Measurements from ENCODE around the gene GPR161.
"Not testable (repeated sequence)": the region's sequence is repeated elsewhere in the genome, so short reads cannot be mapped to it uniquely, and the experiment has no call there.

Gene GPR161

GRCh38 chr1:168136709-168137514 is at the start of gene GPR161:
Gene GPR161, minus strand, starts transcription at chr1:168136930. Its CDS starts 32,080 bp downstream, at chr1:168104850.
- DNase-seq (ENCODE audit: low read depth in 3 of 3) = peak in 1 of 3 donors; percentile 15

GRCh38 chr1:168181063-168181720 is 44.5 kb upstream of the GPR161 start:
- not testable (repeated sequence) for DNase-seq (ENCODE audit: low read depth in 3 of 3)

- DNase-seq (ENCODE audit: low read depth in 3 of 3) = peak in 1 of 3 donors; percentile 10
These were observed 43.4 kb upstream of the GPR161 start for GRCh38 chr1:168180148-168180524.

GRCh38 chr1:168179438-168180147 is 42.9 kb upstream of the GPR161 start:
- peak in 1 of 3 donors; percentile 4 for DNase-seq (ENCODE audit: low read depth in 3 of 3)

- peak; percentile 91 to 95 (median 92) for DNase-seq (ENCODE audit: low read depth in 3 of 3)
These were observed 42.1 kb upstream of the GPR161 start, which contains the start of gene TIPRL for GRCh38 chr1:168178638-168179437. Gene TIPRL, plus strand, starts transcription at chr1:168178962. Its CDS starts 116 bp downstream, at chr1:168179078.

- DNase-seq (ENCODE audit: low read depth in 3 of 3) = no peak
These were observed 41.5 kb upstream of the GPR161 start for GRCh38 chr1:168178227-168178637.

GRCh38 chr1:168172250-168172915 is 35.7 kb upstream of the GPR161 start:
- no peak for DNase-seq (ENCODE audit: low read depth in 3 of 3)

- no peak for DNase-seq (ENCODE audit: low read depth in 3 of 3)
These were observed 34.1 kb upstream of the GPR161 start for GRCh38 chr1:168170564-168171508.

GRCh38 chr1:168167806-168168205 is 31.1 kb upstream of the GPR161 start:
- DNase-seq (ENCODE audit: low read depth in 3 of 3) = no peak

- no peak for DNase-seq (ENCODE audit: low read depth in 3 of 3)
These were observed 28.0 kb upstream of the GPR161 start for GRCh38 chr1:168164771-168165170.

- DNase-seq (ENCODE audit: low read depth in 3 of 3) = no peak
These were observed 26.9 kb upstream of the GPR161 start for GRCh38 chr1:168163670-168164069.

GRCh38 chr1:168161459-168161858 is 24.7 kb upstream of the GPR161 start:
- no peak for DNase-seq (ENCODE audit: low read depth in 3 of 3)

- DNase-seq (ENCODE audit: low read depth in 3 of 3) = no peak
These were observed 23.2 kb upstream of the GPR161 start for GRCh38 chr1:168159979-168160378.

GRCh38 chr1:168159251-168159650 is 22.5 kb upstream of the GPR161 start:
- DNase-seq (ENCODE audit: low read depth in 3 of 3) = no peak

GRCh38 chr1:168157638-168158037 is 20.9 kb upstream of the GPR161 start:
- DNase-seq (ENCODE audit: low read depth in 3 of 3) = no peak

GRCh38 chr1:168155910-168156309 is 19.2 kb upstream of the GPR161 start:
- no peak for DNase-seq (ENCODE audit: low read depth in 3 of 3)

GRCh38 chr1:168154707-168155106 is 18.0 kb upstream of the GPR161 start:
- DNase-seq (ENCODE audit: low read depth in 3 of 3) = not testable (repeated sequence)

GRCh38 chr1:168151935-168152334 is 15.2 kb upstream of the GPR161 start:
- DNase-seq (ENCODE audit: low read depth in 3 of 3) = no peak

- no peak for DNase-seq (ENCODE audit: low read depth in 3 of 3)
These were observed 13.6 kb upstream of the GPR161 start for GRCh38 chr1:168150283-168150682.

GRCh38 chr1:168148916-168149315 is 12.2 kb upstream of the GPR161 start:
- DNase-seq (ENCODE audit: low read depth in 3 of 3) = no peak

All from stimulated activated CD4-positive, alpha-beta T cell treated with anti-CD3 and anti-CD28 coated beads, TNF-alpha, amount 100 ng/mL, for 48 hours (primary cell).